IMR-90 (cell line): ENCODE results near the gene ATG10. TPM values are rescaled to one million over a fixed set of nuclear protein-coding genes. Genes with fewer than 3 reads are reported as not detected.

Experiments
- ATAC-seq: fragments of 200-7000 bp; cut with Tn5 transposase; 2 replicates; pipeline ENCODE4 v1.9.1; 2020; ENCODE audit warnings: low read depth, mild to moderate bottlenecking, moderate library complexity
- BruUV-seq: library from RNA; stranded (reverse); fragments of 400-500 nt; replicated peaks from 2 replicates; lab custom pipeline; 2021; lab: Mats Ljungman, UMichigan
- CTCF ChIA-PET: fragments of 300-600 bp; formaldehyde crosslinking; extraction: SDS; loops from one replicate; lab custom pipeline; 2021; ENCODE audit warnings: antibody characterized with exemption; lab: Yijun Ruan, JAX
- POLR2A ChIA-PET: fragments of 300-600 bp; sonication (Branson Sonifier 250); formaldehyde crosslinking; loops from one replicate; lab custom pipeline; 2022; ENCODE audit warnings: antibody characterized with exemption; ENCODE audit not compliant: unreplicated experiment; lab: Charles Lee
- DNase-seq: peaks from one replicate; pipeline ENCODE4 v3.0.0; 2013
- H2AFZ ChIP-seq: replicated peaks from 2 replicates; pipeline ENCODE3; 2013; ENCODE audit warnings: low read length, mild to moderate bottlenecking; ENCODE audit not compliant: poor library complexity
- H2AK5ac ChIP-seq: 2 replicates; pipeline ENCODE4 v1.6.1; 2013; ENCODE audit warnings: low read depth, low read length, inconsistent platforms
- H2AK9ac ChIP-seq: replicated peaks from 2 replicates; pipeline ENCODE3; 2013; ENCODE audit warnings: mild to moderate bottlenecking, low read depth, low read length, moderate library complexity; ENCODE audit not compliant: poor library complexity
- H2BK120ac ChIP-seq: 2 replicates; pipeline ENCODE4 v1.6.1; 2013; ENCODE audit warnings: low read depth, low read length, inconsistent platforms
- H2BK15ac ChIP-seq: 3 replicates; pipeline ENCODE4 v1.6.1; 2013; ENCODE audit warnings: low read depth, low read length, inconsistent platforms
- H2BK20ac ChIP-seq: 2 replicates; pipeline ENCODE4 v1.6.1; 2013; ENCODE audit warnings: low read depth, mild to moderate bottlenecking, inconsistent platforms, low read length, moderate library complexity
- H2BK5ac ChIP-seq: 2 replicates; pipeline ENCODE4 v1.6.1; 2013; ENCODE audit warnings: mild to moderate bottlenecking, low read depth, low read length, inconsistent platforms; ENCODE audit not compliant: poor library complexity, severe bottlenecking
- H3K14ac ChIP-seq: replicated peaks from 2 replicates; pipeline ENCODE4 v1.6.1; 2013; ENCODE audit warnings: low read depth, low read length, inconsistent platforms
- H3K18ac ChIP-seq: 2 replicates; pipeline ENCODE4 v1.6.1; 2013; ENCODE audit warnings: low read depth, low read length, control low read depth
- H3K23ac ChIP-seq: 2 replicates; pipeline ENCODE4 v1.6.1; 2013; ENCODE audit warnings: low read depth, low read length, inconsistent platforms
- H3K27ac ChIP-seq: 2 replicates; pipeline ENCODE4 v1.5.1; 2013; ENCODE audit warnings: mild to moderate bottlenecking, control low read depth, low read length; ENCODE audit not compliant: insufficient read depth
- H3K27me3 ChIP-seq: 2 replicates; pipeline ENCODE4 v1.6.1; 2013; ENCODE audit warnings: low read length; ENCODE audit not compliant: control insufficient read depth, insufficient read depth
- H3K36me3 ChIP-seq: 2 replicates; pipeline ENCODE4 v1.6.1; 2013; ENCODE audit warnings: low read length, mixed read lengths; ENCODE audit not compliant: control insufficient read depth, insufficient read depth
- H3K4ac ChIP-seq: 2 replicates; pipeline ENCODE4 v1.6.1; 2013; ENCODE audit warnings: low read depth, low read length, inconsistent platforms
- H3K4me1 ChIP-seq: 2 replicates; pipeline ENCODE4 v1.6.1; 2013; ENCODE audit warnings: low read length, mixed read lengths; ENCODE audit not compliant: control insufficient read depth, insufficient read depth
- H3K4me2 ChIP-seq: 2 replicates; pipeline ENCODE4 v1.6.1; 2013; ENCODE audit warnings: low read depth, mild to moderate bottlenecking, control low read depth, low read length, moderate library complexity
- H3K4me3 ChIP-seq: 2 replicates; pipeline ENCODE4 v1.5.1; 2013; ENCODE audit warnings: low read depth, mild to moderate bottlenecking, control low read depth, low read length, moderate library complexity; ENCODE audit not compliant: insufficient read depth
- H3K56ac ChIP-seq: 2 replicates; pipeline ENCODE4 v1.6.1; 2013; ENCODE audit warnings: low read length, inconsistent platforms; ENCODE audit not compliant: insufficient read depth; ENCODE audit errors: extremely low read depth
- H3K79me1 ChIP-seq, 2 experiments: 2 replicates each; pipeline ENCODE4 v1.6.1; 2013; ENCODE audit warnings: low read length in 2 of 2, inconsistent platforms in 1 of 2, low read depth in 1 of 2
- H3K9ac ChIP-seq: 2 replicates; pipeline ENCODE4 v1.6.1; 2013; ENCODE audit warnings: low read depth, low read length, control low read depth
- H3K9me1 ChIP-seq: 2 replicates; pipeline ENCODE4 v1.6.1; 2013; ENCODE audit warnings: low read length, inconsistent platforms; ENCODE audit not compliant: insufficient read depth
- H3K9me3 ChIP-seq: 2 replicates; pipeline ENCODE4 v1.6.1; 2013; ENCODE audit warnings: low read length; ENCODE audit not compliant: control insufficient read depth, insufficient read depth
- H4K20me1 ChIP-seq: 2 replicates; pipeline ENCODE4 v1.6.1; 2013; ENCODE audit warnings: low read length, inconsistent platforms; ENCODE audit not compliant: insufficient read depth
- H4K5ac ChIP-seq: 2 replicates; pipeline ENCODE4 v1.6.1; 2013; ENCODE audit warnings: mild to moderate bottlenecking, low read depth, low read length, control low read depth
- H4K8ac ChIP-seq, 2 experiments: 2 replicates each; pipeline ENCODE4 v1.6.1; 2013; ENCODE audit warnings: low read depth in 2 of 2, low read length in 2 of 2, control low read depth in 1 of 2, inconsistent platforms in 1 of 2
- H4K91ac ChIP-seq: 2 replicates; pipeline ENCODE4 v1.6.1; 2013; ENCODE audit warnings: low read depth, low read length, inconsistent platforms; ENCODE audit not compliant: insufficient read depth
- MAFK ChIP-seq: IDR thresholded peaks from 2 replicates; pipeline ENCODE4 v1.6.1; 2012; ENCODE audit warnings: low read depth, low read length, improper control_type of control experiment
- MXI1 ChIP-seq: IDR thresholded peaks from 2 replicates; pipeline ENCODE4 v1.6.1; 2012; ENCODE audit warnings: low read depth, mild to moderate bottlenecking, low read length, moderate library complexity, borderline replicate concordance
- NFE2L2 ChIP-seq: fragments of 150-350 bp; IDR thresholded peaks from 2 replicates; pipeline ENCODE4 v1.6.1; 2016; ENCODE audit warnings: low read depth, mild to moderate bottlenecking, low read length
- RFX5 ChIP-seq: IDR thresholded peaks from 2 replicates; pipeline ENCODE4 v1.8.0; 2012; ENCODE audit warnings: low read depth, mild to moderate bottlenecking, low read length, moderate library complexity
- WGBS, 2 experiments: methylation state at CpG; one replicate each; pipeline versions ENCODE4 v1.1.5 to v1.1.7; 2013; ENCODE audit warnings: missing lambda C conversion rate in 2 of 2; ENCODE audit not compliant: insufficient read length in 1 of 2; ENCODE audit errors: extremely low coverage in 2 of 2; 5-methylcytosine and 5-hydroxymethylcytosine counted together
- dilution Hi-C: fragments of 300-500 bp; cut with HindIII; formaldehyde crosslinking; loops from one replicate; pipeline ENCODE4 v1.14.3; 2018; ENCODE audit warnings: low sequenced_read_pairs; ENCODE audit not compliant: unreplicated experiment
- in situ Hi-C: fragments of 300-500 bp; cut with MboI; formaldehyde crosslinking; loops from 3 replicates; pipeline ENCODE4 v1.14.3; 2019; ENCODE audit warnings: low sequenced_read_pairs, inconsistent platforms, mixed read lengths
- intact Hi-C: fragments of 100-400 bp; cut with micrococcal nuclease; formaldehyde crosslinking; loops from 2 replicates; pipeline ENCODE4 v1.10.0; 2022
- polyA plus RNA-seq, 3 experiments: library from polyadenylated mRNA; depleted of rRNA; stranded (reverse); fragments of >200 nt; gene quantifications; 2 replicates each; pipeline ENCODE4 v1.2.3, GENCODE V29; 2012; ENCODE audit warnings: low replicate concordance in 1 of 3
- total RNA-seq: library from RNA; depleted of rRNA; stranded (reverse); fragments of >200 nt; gene quantifications from 2 replicates; pipeline ENCODE4 v1.2.3, GENCODE V29; 2012

The ATG10 gene
- total and polyA plus RNA-seq, 2 of the 4 experiments (the other 2 are of a cell fraction), result 3.4 to 8.1 TPM

GRCh38 chr5:82276800-82277612 is 305.2 kb downstream of the ATG10 start:
- CTCF ChIA-PET, result no interaction called here
- Histone ChIP-seq H4K5ac (peak overlapping the region; percentile 95; the same call in 1 of the 2 replicates), H3K9me3 (no peaks in the 10 kb centered on the region), H3K4me1 (no peaks in the 10 kb centered on the region), H2AK5ac (no peak overlapping the region), H3K27ac (no peak overlapping the region), H3K9ac (peak overlapping the region; percentile 69; the same call in 1 of the 2 replicates), H3K18ac (no peak overlapping the region), H3K14ac (peak overlapping the region; percentile 87), H2AFZ (no peak overlapping the region), H4K8ac (peak overlapping the region; percentile 94 to 99; a peak in 3 of 4 replicates), H4K20me1 (no peaks in the 10 kb centered on the region; the same call in 1 of the 2 replicates), H3K4me3 (peak overlapping the region; percentile 92), H3K36me3 (peaks cover 22% of the 10 kb centered on the region), H2BK20ac (no peak overlapping the region), H2BK5ac (peak overlapping the region; percentile 85), H3K9me1 (peaks cover 4% of the 10 kb centered on the region; the same call in 1 of the 2 replicates), H2BK15ac (no peak overlapping the region), H3K4ac (no peak overlapping the region), H2BK120ac (no peak overlapping the region), H3K4me2 (peak overlapping the region; percentile 100), H3K79me1 (peaks cover 29 to 48% of the 10 kb centered on the region in 2 experiments), H3K56ac (peak overlapping the region; percentile 88), H3K27me3 (no peaks in the 10 kb centered on the region), H4K91ac (no peak overlapping the region), H3K23ac (peak overlapping the region; percentile 99; the same call in 1 of the 2 replicates), H2AK9ac (no peak overlapping the region)
- POLR2A ChIA-PET, result interaction anchor here (0.6 kb wide), 2 partner anchors 16 to 726 kb away, joined by 5 read pairs; no protein-coding TSS in a partner anchor
- ATAC-seq, result no peak
- TSS peak; percentile 42 for BruUV-seq
- intact Hi-C loops, result no loop called here
- in situ Hi-C loops, result no loop called here
- DNase-seq, result no peak
- no peak for TF ChIP-seq MAFK
- TF ChIP-seq NFE2L2, result no peak
- TF ChIP-seq MXI1, result no peak
- no peak for TF ChIP-seq RFX5
- dilution Hi-C loops, result no loop called here
- WGBS, 2 experiments, result 20 to 89% methylated on average over 2 of the region's 11 CpGs
